ENCODE data around the gene PCED1B.

PCED1B gene

DNA sequence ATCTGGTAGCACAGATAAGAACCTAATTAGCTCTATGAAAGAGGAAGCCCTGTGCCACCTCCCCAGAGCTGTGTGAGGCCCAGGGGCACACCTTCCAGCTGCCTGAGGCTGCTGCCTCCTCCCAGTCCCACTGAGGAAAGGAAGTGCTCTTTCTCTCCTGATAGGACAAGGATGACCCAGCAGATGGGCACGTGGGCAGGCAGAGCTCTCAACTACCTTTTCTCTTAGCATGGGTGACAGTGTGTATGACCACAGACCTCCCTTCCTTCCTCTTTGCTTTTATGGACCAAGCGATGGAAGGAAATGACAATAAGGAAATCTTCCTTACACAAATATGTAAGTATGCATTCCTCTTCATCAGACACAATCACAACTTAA is 127.9 kb downstream of the PCED1B start:
- no peak for DNase-seq (ENCODE audit: low read depth)
- no peak overlapping the region for H3K4me3 ChIP-seq (ENCODE audit: low read length)
- TF ChIP-seq, protein P1, sequence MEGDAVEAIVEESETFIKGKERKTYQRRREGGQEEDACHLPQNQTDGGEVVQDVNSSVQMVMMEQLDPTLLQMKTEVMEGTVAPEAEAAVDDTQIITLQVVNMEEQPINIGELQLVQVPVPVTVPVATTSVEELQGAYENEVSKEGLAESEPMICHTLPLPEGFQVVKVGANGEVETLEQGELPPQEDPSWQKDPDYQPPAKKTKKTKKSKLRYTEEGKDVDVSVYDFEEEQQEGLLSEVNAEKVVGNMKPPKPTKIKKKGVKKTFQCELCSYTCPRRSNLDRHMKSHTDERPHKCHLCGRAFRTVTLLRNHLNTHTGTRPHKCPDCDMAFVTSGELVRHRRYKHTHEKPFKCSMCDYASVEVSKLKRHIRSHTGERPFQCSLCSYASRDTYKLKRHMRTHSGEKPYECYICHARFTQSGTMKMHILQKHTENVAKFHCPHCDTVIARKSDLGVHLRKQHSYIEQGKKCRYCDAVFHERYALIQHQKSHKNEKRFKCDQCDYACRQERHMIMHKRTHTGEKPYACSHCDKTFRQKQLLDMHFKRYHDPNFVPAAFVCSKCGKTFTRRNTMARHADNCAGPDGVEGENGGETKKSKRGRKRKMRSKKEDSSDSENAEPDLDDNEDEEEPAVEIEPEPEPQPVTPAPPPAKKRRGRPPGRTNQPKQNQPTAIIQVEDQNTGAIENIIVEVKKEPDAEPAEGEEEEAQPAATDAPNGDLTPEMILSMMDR (conservative IDR thresholded peaks at IDR 0.05; ENCODE audit: low read length) = no peak

DNA sequence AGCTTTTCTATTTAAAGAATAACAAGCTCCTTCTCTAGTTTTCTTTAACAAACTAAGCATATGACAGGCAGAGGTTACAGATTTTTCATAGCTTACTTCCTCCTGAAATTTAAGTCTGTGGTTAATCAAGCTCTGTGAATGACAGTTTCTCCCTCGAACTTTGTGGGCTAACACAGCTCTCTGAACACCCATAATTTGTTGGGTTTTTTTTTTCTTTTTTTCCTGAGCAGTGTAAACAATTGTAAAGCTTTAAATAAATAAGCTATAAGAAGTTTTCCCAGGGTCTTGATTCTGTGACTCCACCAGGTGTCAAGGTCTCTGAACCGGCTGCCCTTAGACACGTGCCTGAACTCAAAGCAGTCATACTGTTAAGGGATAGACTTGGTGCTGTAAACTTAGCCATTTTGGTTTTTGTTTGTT is 128.4 kb downstream of the PCED1B start:
- TF ChIP-seq, protein P1 (conservative IDR thresholded peaks at IDR 0.05; ENCODE audit: low read length) = no peak
- DNase-seq (ENCODE audit: low read depth) = no peak
- no peak overlapping the region for H3K4me3 ChIP-seq (ENCODE audit: low read length)

DNA sequence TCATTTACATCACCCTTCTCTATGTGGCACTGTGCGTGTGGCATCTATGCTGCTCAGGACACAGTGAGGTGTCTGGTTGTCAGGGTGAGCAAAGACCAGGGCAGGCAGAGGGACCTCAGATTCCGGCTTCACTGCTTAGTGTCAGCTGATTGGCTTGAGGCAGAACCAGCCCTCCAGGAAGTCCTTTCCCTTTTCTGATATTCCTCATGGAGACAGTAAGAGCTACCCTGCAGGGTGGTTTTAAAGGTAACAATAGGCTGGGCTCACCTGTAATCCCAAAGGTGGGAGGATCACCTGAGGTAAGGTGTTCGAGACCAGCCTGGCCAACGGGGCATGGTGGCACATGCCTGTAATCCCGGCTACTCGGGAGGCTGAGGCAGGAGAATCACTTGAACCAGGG is 129.6 kb downstream of the PCED1B start:
- H3K4me3 ChIP-seq (ENCODE audit: low read length) = no peak overlapping the region
- DNase-seq (ENCODE audit: low read depth) = no peak

DNA sequence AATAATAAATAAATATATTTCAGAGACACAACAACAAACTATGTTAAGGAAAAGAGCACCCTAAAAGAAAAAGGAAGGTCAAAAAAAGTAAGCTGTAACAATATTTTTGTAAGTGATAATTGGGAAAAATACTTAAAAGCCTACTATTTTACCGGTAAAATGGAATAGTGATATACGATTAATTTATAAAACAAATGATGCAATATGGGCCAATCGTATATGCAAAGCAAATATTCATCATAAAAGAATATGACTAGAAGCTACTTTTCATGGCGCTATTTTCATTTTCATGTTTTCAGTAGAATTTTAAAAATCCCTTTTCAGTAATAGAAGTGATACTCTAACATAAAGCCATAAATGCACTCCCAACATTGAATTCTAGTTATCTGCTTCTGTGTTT is 131.4 kb downstream of the PCED1B start:
- no peak overlapping the region for H3K4me3 ChIP-seq (ENCODE audit: low read length)
- TF ChIP-seq, protein P1 (conservative IDR thresholded peaks at IDR 0.05; ENCODE audit: low read length) = no peak
- no peak for DNase-seq (ENCODE audit: low read depth)

More for the DNA sequence above, 129.6 kb downstream of the PCED1B start:
- TF ChIP-seq, protein P1 (conservative IDR thresholded peaks at IDR 0.05; ENCODE audit: low read length) = no peak

DNA sequence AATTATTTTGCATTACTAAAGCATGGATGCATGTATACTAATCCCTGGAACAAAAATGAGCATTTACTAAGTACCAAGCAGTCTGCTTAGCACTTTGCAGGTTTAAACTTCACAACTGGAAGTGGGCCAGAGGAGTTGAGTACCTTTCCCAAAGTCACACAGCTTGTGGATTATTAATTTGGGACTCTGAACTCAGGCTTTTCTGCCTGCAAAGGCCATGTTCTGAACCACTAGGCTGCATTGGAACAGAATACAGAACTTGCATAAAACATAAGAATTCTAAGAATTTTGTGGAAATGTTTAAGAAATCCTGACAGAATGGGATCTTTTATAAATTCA is 133.2 kb downstream of the PCED1B start:
- TF ChIP-seq, protein P1 (conservative IDR thresholded peaks at IDR 0.05; ENCODE audit: low read length) = no peak
- DNase-seq (ENCODE audit: low read depth) = no peak
- no peak overlapping the region for H3K4me3 ChIP-seq (ENCODE audit: low read length)

DNA sequence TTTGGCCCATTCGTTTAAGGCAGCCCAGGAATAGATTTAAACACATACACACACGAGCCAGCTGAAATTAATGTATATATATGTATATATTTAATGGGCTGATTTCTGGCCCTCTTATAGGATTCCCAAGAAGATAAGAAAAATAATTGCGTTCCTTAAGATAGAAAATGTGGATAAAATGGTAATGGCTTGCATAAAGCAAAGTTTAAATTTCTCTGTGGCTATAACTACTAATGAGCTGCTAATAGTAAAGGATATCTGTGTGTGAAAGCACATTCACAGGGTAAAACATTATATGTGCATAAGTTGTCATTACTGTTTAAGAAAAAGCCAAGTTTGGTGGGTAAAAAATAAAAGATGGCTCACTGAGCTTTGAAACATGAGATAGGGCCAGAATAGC is 134.0 kb downstream of the PCED1B start:
- no peak overlapping the region for H3K4me3 ChIP-seq (ENCODE audit: low read length)
- TF ChIP-seq, protein P1 (conservative IDR thresholded peaks at IDR 0.05; ENCODE audit: low read length) = no peak

DNA sequence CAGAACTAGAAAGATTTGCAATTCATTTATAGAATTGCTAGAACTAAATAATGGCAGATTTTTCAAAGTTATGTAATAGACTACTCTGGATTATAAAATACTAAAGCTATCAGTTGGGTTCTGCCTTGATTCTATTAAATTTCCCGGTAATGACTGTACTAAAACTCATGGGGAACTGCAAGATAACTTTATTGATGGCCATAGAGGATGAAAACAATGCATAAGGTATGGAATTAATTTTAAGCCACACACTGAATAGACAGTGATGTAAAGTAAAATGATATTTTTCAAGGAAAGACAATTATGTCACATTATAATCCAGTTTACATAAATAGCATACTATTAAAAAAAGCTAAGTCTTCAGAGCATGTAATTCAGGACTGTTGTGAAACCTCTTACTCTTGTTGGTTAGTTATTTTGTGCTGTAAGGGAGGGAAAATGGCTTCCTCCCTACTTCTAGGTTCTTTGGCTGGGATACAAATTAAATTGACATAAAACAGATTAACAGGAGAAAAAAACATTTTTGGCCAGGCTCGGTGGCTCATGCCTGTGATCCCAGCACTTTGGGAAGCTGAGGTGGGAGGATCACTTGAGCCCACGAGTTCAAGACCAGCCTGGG is 134.7 kb downstream of the PCED1B start:
- TF ChIP-seq, protein P1 (conservative IDR thresholded peaks at IDR 0.05; ENCODE audit: low read length) = no peak
- H3K4me3 ChIP-seq (ENCODE audit: low read length) = no peak overlapping the region
- no peak for DNase-seq (ENCODE audit: low read depth)

More for the DNA sequence above, 134.0 kb downstream of the PCED1B start:
- DNase-seq (ENCODE audit: low read depth) = no peak
